ENCODE measurements around the gene NME2.

- TF ChIP-seq GATA3 (IDR thresholded peaks at IDR 0.05; ENCODE audit: low read depth, low read length) (no peak), GATA2 (IDR thresholded peaks at IDR 0.05; ENCODE audit: low read depth, low read length) (no peak)
Observed at GRCh38 chr17:51214920-51215319, 48.7 kb downstream of the NME2 start.

All from SH-SY5Y (cell line).